H1 (cell line): ENCODE data around the gene STAT5A. TPM values are rescaled to one million over a fixed set of nuclear protein-coding genes. Genes with fewer than 3 reads are reported as not detected.
A peak's percentile ranks its signal among the peaks of the same experiment; 100 is the strongest.

Source experiments
- CTCF ChIA-PET: fragments of 300-600 bp; sonication (Branson Sonifier 250); formaldehyde crosslinking; loops from one replicate; lab custom pipeline; 2021; ENCODE audit not compliant: partially characterized antibody; lab: Charles Lee
- POLR2A ChIA-PET: fragments of 300-600 bp; sonication (Branson Sonifier 250); formaldehyde crosslinking; loops from one replicate; lab custom pipeline; 2021; ENCODE audit warnings: inconsistent platforms; ENCODE audit not compliant: partially characterized antibody; lab: Charles Lee
- DNase-seq, 2 experiments: peaks; one replicate each; pipeline versions ENCODE4 v3.0.0 to v3.0.0-alpha.2; 2010 to 2022; ENCODE audit warnings: low spot score in 2 of 2, low read depth in 1 of 2, mixed read lengths in 1 of 2
- FAIRE-seq: peaks from 2 replicates; lab custom pipeline; 2011; peaks lifted over from hg19 to GRCh38; lab: Jason Lieb, UNC
- H2AFZ ChIP-seq: 2 replicates; pipeline ENCODE4 v1.8.1; 2012; ENCODE audit warnings: low read length, inconsistent platforms
- H2AK5ac ChIP-seq: 2 replicates; pipeline ENCODE4 v1.6.1; 2013; ENCODE audit warnings: low read depth, low read length
- H2BK120ac ChIP-seq: replicated peaks from 2 replicates; pipeline ENCODE3; 2013; ENCODE audit warnings: low read depth, low read length, inconsistent platforms
- H2BK12ac ChIP-seq: 2 replicates; pipeline ENCODE4 v1.6.1; 2013; ENCODE audit warnings: low read depth, low read length
- H2BK15ac ChIP-seq: 2 replicates; pipeline ENCODE4 v1.6.1; 2013; ENCODE audit warnings: low read length
- H2BK20ac ChIP-seq: 2 replicates; pipeline ENCODE4 v1.6.1; 2013; ENCODE audit warnings: low read length
- H2BK5ac ChIP-seq: 2 replicates; pipeline ENCODE4 v1.6.1; 2013; ENCODE audit warnings: low read depth, low read length
- H3K14ac ChIP-seq: 2 replicates; pipeline ENCODE4 v1.6.1; 2013; ENCODE audit warnings: inconsistent platforms; ENCODE audit not compliant: insufficient read length
- H3K18ac ChIP-seq: 2 replicates; pipeline ENCODE4 v1.6.1; 2013; ENCODE audit warnings: low read length; ENCODE audit errors: extremely low read depth
- H3K23ac ChIP-seq: 2 replicates; pipeline ENCODE4 v1.6.1; 2013; ENCODE audit warnings: inconsistent platforms; ENCODE audit not compliant: insufficient read length
- H3K23me2 ChIP-seq: 2 replicates; pipeline ENCODE4 v1.6.1; 2013; ENCODE audit warnings: low read depth, low read length
- H3K27ac ChIP-seq: 2 replicates; pipeline ENCODE4 v1.6.1; 2011; ENCODE audit warnings: low read depth, low read length, inconsistent platforms
- H3K27me3 ChIP-seq, 4 experiments: replicated peaks in 1 of 4; 1 replicate in 1 of 4; 2 replicates in 3 of 4; pipeline versions ENCODE4 v1.6.1 to v1.8.1; 2011 to 2013; ENCODE audit warnings: low read length in 3 of 4, mild to moderate bottlenecking in 3 of 4, inconsistent platforms in 2 of 4, mixed read lengths in 2 of 4, moderate library complexity in 1 of 4; ENCODE audit not compliant: control insufficient read depth in 3 of 4, insufficient read depth in 3 of 4; ENCODE audit errors: extremely low read depth in 1 of 4
- H3K36me3 ChIP-seq, 4 experiments: 2 replicates each; pipeline versions ENCODE4 v1.6.1 to v1.8.1; 2011 to 2013; ENCODE audit warnings: mild to moderate bottlenecking in 4 of 4, low read length in 3 of 4, moderate library complexity in 2 of 4, control low read depth in 1 of 4, inconsistent platforms in 1 of 4; ENCODE audit not compliant: insufficient read depth in 4 of 4, control insufficient read depth in 2 of 4
- H3K4ac ChIP-seq: replicated peaks from 2 replicates; pipeline ENCODE3; 2013; ENCODE audit warnings: low read length, low read depth, mixed read lengths, inconsistent platforms; ENCODE audit not compliant: insufficient read length
- H3K4me1 ChIP-seq, 4 experiments: replicated peaks in 1 of 4; 1 replicate in 1 of 4; 2 replicates in 3 of 4; pipeline versions ENCODE4 v1.6.1 to v1.8.1; 2011 to 2013; ENCODE audit warnings: low read length in 3 of 4, inconsistent platforms in 2 of 4, mixed read lengths in 1 of 4; ENCODE audit not compliant: insufficient read depth in 4 of 4, control insufficient read depth in 3 of 4
- H3K4me2 ChIP-seq, 2 experiments: 2 replicates each; pipeline versions ENCODE4 v1.6.1 to v1.8.1; 2011 to 2013; ENCODE audit warnings: low read depth in 2 of 2, low read length in 2 of 2, control low read depth in 1 of 2, inconsistent platforms in 1 of 2, mild to moderate bottlenecking in 1 of 2; ENCODE audit not compliant: insufficient read depth in 1 of 2
- H3K4me3 ChIP-seq, 4 experiments: fragments of 200-600, 300-600 bp in 1 of 4; sonication (generic), shearing (Covaris generic), sonication (Bioruptor Twin) in 1 of 4; 2 replicates each; pipeline versions ENCODE4 v1.5.1 to v1.8.1; 2011 to 2016; ENCODE audit warnings: low read length in 4 of 4, low read depth in 3 of 4, control low read depth in 2 of 4, inconsistent platforms in 2 of 4, mild to moderate bottlenecking in 2 of 4, mixed read lengths in 1 of 4, moderate library complexity in 1 of 4; ENCODE audit not compliant: insufficient read depth in 2 of 4; ENCODE audit errors: extremely low read depth in 1 of 4
- H3K56ac ChIP-seq: replicated peaks from 2 replicates; pipeline ENCODE3; 2013; ENCODE audit warnings: low read depth, mild to moderate bottlenecking, mixed read lengths, low read length, inconsistent platforms; ENCODE audit not compliant: insufficient read length
- H3K79me1 ChIP-seq: 2 replicates; pipeline ENCODE4 v1.6.1; 2013; ENCODE audit warnings: low read depth, low read length, control low read depth
- H3K79me2 ChIP-seq, 2 experiments: 2 replicates each; pipeline versions ENCODE4 v1.6.1 to v1.8.1; 2012 to 2013; ENCODE audit warnings: low read length in 2 of 2, mild to moderate bottlenecking in 2 of 2, inconsistent platforms in 1 of 2; ENCODE audit not compliant: insufficient read depth in 2 of 2, control insufficient read depth in 1 of 2
- H3K9ac ChIP-seq, 4 experiments: replicated peaks in 1 of 4; 1 replicate in 1 of 4; 2 replicates in 3 of 4; pipeline versions ENCODE4 v1.6.1 to v1.8.1; 2011 to 2013; ENCODE audit warnings: low read depth in 3 of 4, low read length in 3 of 4, control low read depth in 2 of 4, mild to moderate bottlenecking in 2 of 4, moderate library complexity in 2 of 4, inconsistent platforms in 1 of 4; ENCODE audit errors: extremely low read depth in 1 of 4
- H3K9me3 ChIP-seq, 2 experiments: 2 replicates each; pipeline versions ENCODE4 v1.6.1 to v1.8.1; 2012 to 2013; ENCODE audit warnings: mild to moderate bottlenecking in 2 of 2, moderate library complexity in 2 of 2, control low read depth in 1 of 2, inconsistent platforms in 1 of 2, low read depth in 1 of 2, low read length in 1 of 2, mixed read lengths in 1 of 2; ENCODE audit not compliant: insufficient read depth in 2 of 2
- H4K20me1 ChIP-seq, 2 experiments: replicated peaks in 1 of 2; 2 replicates each; pipeline versions ENCODE3 to v1.8.1; 2011 to 2013; ENCODE audit warnings: inconsistent platforms in 2 of 2, low read length in 2 of 2, mild to moderate bottlenecking in 1 of 2; ENCODE audit not compliant: insufficient read depth in 2 of 2, control insufficient read depth in 1 of 2
- H4K5ac ChIP-seq: 2 replicates; pipeline ENCODE4 v1.6.1; 2013; ENCODE audit warnings: low read length, low read depth, mixed read lengths, inconsistent platforms; ENCODE audit not compliant: insufficient read length
- H4K8ac ChIP-seq: 2 replicates; pipeline ENCODE4 v1.8.0; 2013; ENCODE audit warnings: mild to moderate bottlenecking, moderate library complexity, low read length, inconsistent platforms; ENCODE audit not compliant: insufficient read depth; ENCODE audit errors: extremely low read depth
- H4K91ac ChIP-seq: replicated peaks from 2 replicates; pipeline ENCODE3; 2013; ENCODE audit warnings: low read length, mixed read lengths, inconsistent platforms; ENCODE audit not compliant: insufficient read length
- POLR2AphosphoS5 ChIP-seq: IDR thresholded peaks from 2 replicates; pipeline ENCODE4 v1.6.1; 2011; ENCODE audit warnings: low read depth, low read length
- WGBS, 2 experiments: shearing (Covaris generic) in 1 of 2; methylation state at CpG; one replicate each; pipeline versions ENCODE4 v1.1.6 to v1.1.7; 2013 to 2015; ENCODE audit warnings: low lambda C conversion rate in 2 of 2, mixed read lengths in 2 of 2, inconsistent platforms in 1 of 2, low coverage in 1 of 2, missing lambda C conversion rate in 1 of 2; ENCODE audit not compliant: insufficient replicate concordance in 2 of 2, insufficient coverage in 1 of 2, insufficient read length in 1 of 2; ENCODE audit errors: extremely low coverage in 1 of 2, missing lambda C conversion rate in 1 of 2; 5-methylcytosine and 5-hydroxymethylcytosine counted together
- polyA plus RNA-seq, 7 experiments: library from polyadenylated mRNA; depleted of rRNA in 3 of 7; stranded (reverse) in 5 of 7; unstranded in 2 of 7; fragments of >200 nt in 5 of 7; fragments of 200-250 nt in 2 of 7; gene quantifications; 1 replicate in 5 of 7; 2 replicates in 1 of 7; 4 replicates in 1 of 7; pipeline versions ENCODE4 v1.2.1 to v1.2.3, GENCODE V29; 2011 to 2013; ENCODE audit warnings: missing spikeins in 2 of 7, mixed read lengths in 2 of 7
- total RNA-seq: library from RNA; stranded (reverse); fragmentation: NEBNext Ultra II Directional; extraction: Animal tissue kit (Norgen Biotek cat#: 25700); gene quantifications from 2 replicates; pipeline ENCODE4 v1.2.1, GENCODE V29; 2021
- TF ChIP-seq, protein P1 (sequence below): IDR thresholded peaks from 2 replicates; pipeline ENCODE4 v1.6.1; 2012; ENCODE audit warnings: low read length, inconsistent platforms

Gene STAT5A
- total and polyA plus RNA-seq, 2 of the 8 experiments (the other 6 are each of a cell fraction or from before 2014, with no cell fraction given): 4.2 to 5.4 TPM

- H3K23me2 ChIP-seq: no peaks in the 10 kb centered on the region
- H3K79me1 ChIP-seq: no peaks in the 10 kb centered on the region; the same call in 1 of the 2 replicates
- no peaks in the 10 kb centered on the region for H3K27me3 ChIP-seq
- no peak overlapping the region for H4K5ac ChIP-seq
- ChIA-PET CTCF (interaction anchor here (0.9 to 24.6 kb wide), 11 partner anchors 9 to 216 kb away, joined by 3 to 542 read pairs (median 9); partner anchors contain the start of gene GHDC), POLR2A (interaction anchor here (1.0 to 4.8 kb wide), 7 partner anchors 9 to 96 kb away, joined by 3 to 33 read pairs (median 4); partner anchors contain the start of gene STAT5A)
- H2BK5ac ChIP-seq: no peak overlapping the region
- H3K27ac ChIP-seq: peak overlapping the region; percentile 30; the same call in 1 of the 2 replicates
- H3K4me1 ChIP-seq: peaks cover 5 to 20% (median 8%) of the 10 kb centered on the region in 4 experiments; a peak in 6 of 7 replicates
- H2AK5ac ChIP-seq: peak overlapping the region; percentile 17; the same call in 1 of the 2 replicates
- DNase-seq: no peak
- H2BK120ac ChIP-seq: no peak overlapping the region
- no peaks in the 10 kb centered on the region for H3K79me2 ChIP-seq
- WGBS, 2 experiments: 86% methylated on average over 9 of the region's 9 CpGs; no CpG with 5 or more reads in 1 of the 2 experiments
- no peak for FAIRE-seq
- no peaks in the 10 kb centered on the region for H3K9me3 ChIP-seq
- H3K4ac ChIP-seq: no peak overlapping the region
- H3K9ac ChIP-seq: no peak overlapping the region
- H3K23ac ChIP-seq: no peak overlapping the region
- H3K56ac ChIP-seq: no peak overlapping the region
- no peak overlapping the region for H4K91ac ChIP-seq
- H2AFZ ChIP-seq: no peak overlapping the region
- H2BK15ac ChIP-seq: 0 out of 2 replicates have a peak overlapping the region, but pooled peaks have one; percentile 61
- peak overlapping the region; percentile 30; the same call in 1 of the 2 replicates for H2BK12ac ChIP-seq
- no peak overlapping the region for H4K8ac ChIP-seq
- H3K18ac ChIP-seq: no peak overlapping the region
- H2BK20ac ChIP-seq: no peak overlapping the region
- H4K20me1 ChIP-seq: peaks cover 0 to 3% of the 10 kb centered on the region in 2 experiments
- H3K36me3 ChIP-seq: peaks cover 2 to 10% (median 6%) of the 10 kb centered on the region in 4 experiments; a peak in 5 of 8 replicates
- 0 out of 2 replicates have a peak, but pooled peaks have one; percentile 8 for TF ChIP-seq POLR2AphosphoS5
- TF ChIP-seq, protein P1, sequence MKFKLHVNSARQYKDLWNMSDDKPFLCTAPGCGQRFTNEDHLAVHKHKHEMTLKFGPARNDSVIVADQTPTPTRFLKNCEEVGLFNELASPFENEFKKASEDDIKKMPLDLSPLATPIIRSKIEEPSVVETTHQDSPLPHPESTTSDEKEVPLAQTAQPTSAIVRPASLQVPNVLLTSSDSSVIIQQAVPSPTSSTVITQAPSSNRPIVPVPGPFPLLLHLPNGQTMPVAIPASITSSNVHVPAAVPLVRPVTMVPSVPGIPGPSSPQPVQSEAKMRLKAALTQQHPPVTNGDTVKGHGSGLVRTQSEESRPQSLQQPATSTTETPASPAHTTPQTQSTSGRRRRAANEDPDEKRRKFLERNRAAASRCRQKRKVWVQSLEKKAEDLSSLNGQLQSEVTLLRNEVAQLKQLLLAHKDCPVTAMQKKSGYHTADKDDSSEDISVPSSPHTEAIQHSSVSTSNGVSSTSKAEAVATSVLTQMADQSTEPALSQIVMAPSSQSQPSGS: no peak
- H3K4me3 ChIP-seq: no peak overlapping the region
- H3K14ac ChIP-seq: no peak overlapping the region
- H3K4me2 ChIP-seq: peak overlapping the region in 1 of 2 experiments; percentile 16; a peak in 1 of 4 replicates
Observed at GRCh38 chr17:42310787-42311215, 22.5 kb downstream of the STAT5A start.
